Peyer's patch (tissue), 4 donors: ENCODE measurements around the gene NKIRAS2.

ENCODE experiments used
- CTCF ChIP-seq, 6 experiments: fragments of 450-650 bp in 4 of 6; fragments of 200-600 bp in 2 of 6; sonication (generic) in 1 of 6; IDR thresholded peaks; one replicate each; pipeline ENCODE4 v1.5.1; 2017 to 2019; ENCODE audit warnings: antibody characterized with exemption in 6 of 6, mild to moderate bottlenecking in 3 of 6, moderate library complexity in 1 of 6
- POLR2A ChIP-seq, 2 donors: fragments of 450-650 bp; IDR thresholded peaks; one replicate each; pipeline ENCODE4 v1.5.1; 2017; ENCODE audit warnings: antibody characterized with exemption in 2 of 2, mild to moderate bottlenecking in 2 of 2, moderate library complexity in 2 of 2

GRCh38 chr17:42058063-42058462, 38.2 kb downstream of the NKIRAS2 start:
- TF ChIP-seq CTCF (IDR thresholded peaks at IDR 0.05) (no peak), POLR2A (IDR thresholded peaks at IDR 0.05) (no peak)
